ENCODE results near the gene DDHD1.
"Not testable (repeated sequence)": the region's sequence is repeated elsewhere in the genome, so short reads cannot be mapped to it uniquely, and the experiment has no call there.

DDHD1 gene

GRCh38 chr14:53152887-53153701 lies at the start of gene DDHD1:
TSS of gene DDHD1 (minus strand) at chr14:53153323. CDS start at chr14:53153098, 225 bp downstream.
- peak; percentile 90 for DNase-seq (ENCODE audit: low read depth)
- H3K9ac ChIP-seq (ENCODE audit: low read length): peak within 1 kb of the TSS; percentile 90

DNA sequence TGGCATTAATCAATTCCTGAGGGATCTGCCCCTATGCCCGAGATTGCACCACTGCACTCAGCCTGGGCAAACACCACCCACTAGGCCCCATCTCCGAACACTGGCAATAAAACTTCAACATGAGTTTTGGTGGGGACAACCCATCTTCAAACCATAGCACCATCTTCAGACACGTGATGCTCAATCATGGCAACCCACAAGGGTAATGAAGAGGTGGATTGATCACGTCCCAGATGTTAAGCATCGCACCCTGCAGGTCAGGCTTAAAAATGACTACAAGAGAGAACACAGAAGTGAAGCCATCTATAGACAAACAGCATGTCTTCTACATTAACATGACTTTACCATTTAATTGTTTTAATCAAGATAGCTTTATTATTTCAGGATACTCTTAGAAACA lies 42.8 kb upstream of the DDHD1 start:
- H3K36me3 ChIP-seq (ENCODE audit: control insufficient read depth, insufficient read depth, low read length, severe bottlenecking): no peaks in the 10 kb centered on the region

More at GRCh38 chr14:53152887-53153701, at the start of gene DDHD1:
- Histone ChIP-seq H3K9me3 (ENCODE audit: control insufficient read depth, low read length) (no peaks in the 10 kb centered on the region), H3K36me3 (ENCODE audit: control insufficient read depth, insufficient read depth, low read length, severe bottlenecking) (no peaks in the 10 kb centered on the region), H3K27me3 (replicated peaks; ENCODE audit: control insufficient read depth, insufficient read depth, low read length) (no peaks in the 10 kb centered on the region), H3K4me1 (ENCODE audit: control insufficient read depth, insufficient read depth, low read length) (peaks cover 21% of the 10 kb centered on the region), H3K4me3 (ENCODE audit: low read length) (peak within 1 kb of the TSS; percentile 91)

DNA sequence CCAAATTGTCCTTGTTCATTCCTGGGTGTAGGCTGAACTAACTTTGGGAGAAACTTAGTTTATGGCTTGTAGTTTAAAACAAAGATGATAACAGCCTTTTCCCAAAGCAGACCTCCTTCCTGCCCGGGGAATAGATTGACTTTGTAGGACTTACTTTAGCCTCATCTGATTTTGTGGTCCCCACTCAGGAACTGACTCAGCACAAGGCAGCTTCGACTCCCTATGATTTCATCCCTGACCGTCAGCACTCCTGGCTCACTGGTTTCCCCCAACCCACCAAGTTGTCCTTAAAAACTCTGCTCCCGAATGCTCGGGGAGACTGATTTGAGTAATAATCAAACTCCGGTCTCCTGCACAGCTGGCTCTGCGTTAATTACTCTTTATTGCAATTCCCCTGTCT lies 40.1 kb upstream of the DDHD1 start:
- no peaks in the 10 kb centered on the region for H3K36me3 ChIP-seq (ENCODE audit: control insufficient read depth, insufficient read depth, low read length, severe bottlenecking)

More for the DNA sequence above, 42.8 kb upstream of the DDHD1 start:
- Histone ChIP-seq H3K4me1 (ENCODE audit: control insufficient read depth, insufficient read depth, low read length) (peaks cover 9% of the 10 kb centered on the region), H3K9ac (ENCODE audit: low read length) (no peak overlapping the region), H3K4me3 (ENCODE audit: low read length) (no peak overlapping the region), H3K27me3 (replicated peaks; ENCODE audit: control insufficient read depth, insufficient read depth, low read length) (no peaks in the 10 kb centered on the region), H3K9me3 (ENCODE audit: control insufficient read depth, low read length) (no peaks in the 10 kb centered on the region)
- DNase-seq (ENCODE audit: low read depth): no peak

DNA sequence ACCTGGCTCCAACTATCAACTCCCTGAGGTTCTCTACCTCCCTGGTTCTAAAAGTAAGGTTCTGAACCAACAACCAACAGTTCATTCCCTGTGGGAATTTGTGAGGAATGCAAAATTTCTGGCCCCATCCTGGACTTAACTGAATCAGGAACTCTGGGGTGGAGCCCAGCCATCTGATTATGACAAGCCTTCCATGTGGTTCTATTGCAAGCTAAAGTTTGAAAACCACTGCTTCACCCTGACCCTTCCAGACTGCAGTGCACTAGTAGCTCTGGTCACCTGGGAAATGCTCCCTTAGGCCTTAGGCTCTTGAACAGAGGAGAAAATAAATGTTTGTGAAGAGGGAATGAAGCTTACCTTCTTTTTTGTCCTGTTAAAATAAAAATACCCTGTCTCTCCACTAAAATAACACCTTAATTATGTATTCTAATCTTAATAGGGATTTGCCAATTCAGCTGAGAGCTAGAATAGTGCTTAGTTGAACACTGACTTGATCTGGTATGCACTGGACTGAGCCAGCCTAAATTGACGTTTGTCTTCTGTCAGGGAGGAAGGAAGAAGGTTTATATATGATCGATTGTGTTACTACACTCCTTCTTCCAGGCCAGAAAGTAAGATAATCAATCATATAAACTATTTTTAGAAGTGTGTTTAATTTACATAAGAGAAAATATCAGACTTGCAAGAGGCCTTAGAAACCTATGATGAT lies 39.1 kb upstream of the DDHD1 start:
- Histone ChIP-seq H3K4me3 (ENCODE audit: low read length) (no peak overlapping the region), H3K36me3 (ENCODE audit: control insufficient read depth, insufficient read depth, low read length, severe bottlenecking) (no peaks in the 10 kb centered on the region), H3K9ac (ENCODE audit: low read length) (no peak overlapping the region), H3K4me1 (ENCODE audit: control insufficient read depth, insufficient read depth, low read length) (peaks cover 9% of the 10 kb centered on the region), H3K9me3 (ENCODE audit: control insufficient read depth, low read length) (no peaks in the 10 kb centered on the region), H3K27me3 (replicated peaks; ENCODE audit: control insufficient read depth, insufficient read depth, low read length) (no peaks in the 10 kb centered on the region)
- DNase-seq (ENCODE audit: low read depth): no peak

More for the DNA sequence above, 40.1 kb upstream of the DDHD1 start:
- no peak overlapping the region for H3K9ac ChIP-seq (ENCODE audit: low read length)
- H3K27me3 ChIP-seq (replicated peaks; ENCODE audit: control insufficient read depth, insufficient read depth, low read length): no peaks in the 10 kb centered on the region
- peaks cover 9% of the 10 kb centered on the region for H3K4me1 ChIP-seq (ENCODE audit: control insufficient read depth, insufficient read depth, low read length)
- no peak for DNase-seq (ENCODE audit: low read depth)
- no peaks in the 10 kb centered on the region for H3K9me3 ChIP-seq (ENCODE audit: control insufficient read depth, low read length)
- no peak overlapping the region for H3K4me3 ChIP-seq (ENCODE audit: low read length)

DNA sequence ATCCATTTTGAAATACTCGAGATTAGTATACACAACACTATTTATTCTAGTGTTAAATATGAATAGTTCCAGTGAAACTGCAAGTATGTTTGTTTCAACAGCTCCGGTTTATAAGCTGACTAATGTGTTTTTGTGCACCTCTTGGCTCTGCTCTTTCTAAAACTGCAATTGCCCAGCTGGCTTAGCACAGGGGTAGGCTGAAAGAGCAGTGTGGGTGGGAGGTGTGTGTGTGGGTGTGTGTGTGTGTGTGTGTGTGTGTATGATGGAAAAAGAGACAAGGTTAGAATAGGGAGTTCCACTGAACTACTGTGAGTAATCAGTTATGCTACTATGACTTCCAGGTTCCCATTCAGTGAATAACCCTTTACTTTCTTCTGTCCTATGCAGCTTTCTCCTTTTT lies 37.8 kb upstream of the DDHD1 start:
- H3K9ac ChIP-seq (ENCODE audit: low read length): no peak overlapping the region
- no peak for DNase-seq (ENCODE audit: low read depth)
- no peaks in the 10 kb centered on the region for H3K9me3 ChIP-seq (ENCODE audit: control insufficient read depth, low read length)
- H3K4me1 ChIP-seq (ENCODE audit: control insufficient read depth, insufficient read depth, low read length): peaks cover 9% of the 10 kb centered on the region
- H3K27me3 ChIP-seq (replicated peaks; ENCODE audit: control insufficient read depth, insufficient read depth, low read length): no peaks in the 10 kb centered on the region
- no peaks in the 10 kb centered on the region for H3K36me3 ChIP-seq (ENCODE audit: control insufficient read depth, insufficient read depth, low read length, severe bottlenecking)
- no peak overlapping the region for H3K4me3 ChIP-seq (ENCODE audit: low read length)

GRCh38 chr14:53187921-53188463 lies 34.9 kb upstream of the DDHD1 start:
- Histone ChIP-seq H3K9ac (ENCODE audit: low read length) (no peak overlapping the region), H3K27me3 (replicated peaks; ENCODE audit: control insufficient read depth, insufficient read depth, low read length) (no peaks in the 10 kb centered on the region), H3K4me1 (ENCODE audit: control insufficient read depth, insufficient read depth, low read length) (peaks cover 9% of the 10 kb centered on the region), H3K36me3 (ENCODE audit: control insufficient read depth, insufficient read depth, low read length, severe bottlenecking) (no peaks in the 10 kb centered on the region), H3K9me3 (ENCODE audit: control insufficient read depth, low read length) (no peaks in the 10 kb centered on the region), H3K4me3 (ENCODE audit: low read length) (no peak overlapping the region)
- DNase-seq (ENCODE audit: low read depth): no peak

- no peaks in the 10 kb centered on the region for H3K36me3 ChIP-seq (ENCODE audit: control insufficient read depth, insufficient read depth, low read length, severe bottlenecking)
Observed at GRCh38 chr14:53186532-53186931, 33.4 kb upstream of the DDHD1 start.

DNA sequence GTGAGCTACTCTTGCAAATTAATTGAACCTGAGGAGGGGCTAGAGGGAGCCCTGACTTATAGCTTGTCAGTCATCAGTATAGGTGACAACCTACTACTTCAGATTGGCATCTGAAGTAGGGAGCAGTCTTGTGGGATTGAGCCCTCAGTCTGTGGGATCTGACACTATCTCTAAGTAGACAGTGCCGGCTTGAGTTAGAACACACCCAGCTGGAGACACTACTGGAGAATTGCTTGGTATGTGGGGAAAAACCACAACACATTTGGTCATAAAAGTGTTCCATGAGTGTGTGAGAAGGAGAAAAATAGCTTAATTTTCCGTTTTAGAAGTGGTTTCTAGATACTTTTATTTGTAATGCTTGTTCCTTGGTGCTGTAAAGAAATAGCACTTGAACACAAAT lies 30.5 kb upstream of the DDHD1 start:
- H3K9me3 ChIP-seq (ENCODE audit: control insufficient read depth, low read length): no peaks in the 10 kb centered on the region
- H3K4me1 ChIP-seq (ENCODE audit: control insufficient read depth, insufficient read depth, low read length): no peaks in the 10 kb centered on the region
- no peaks in the 10 kb centered on the region for H3K36me3 ChIP-seq (ENCODE audit: control insufficient read depth, insufficient read depth, low read length, severe bottlenecking)
- peak; percentile 16 for DNase-seq (ENCODE audit: low read depth)
- no peaks in the 10 kb centered on the region for H3K27me3 ChIP-seq (replicated peaks; ENCODE audit: control insufficient read depth, insufficient read depth, low read length)
- H3K4me3 ChIP-seq (ENCODE audit: low read length): no peak overlapping the region
- H3K9ac ChIP-seq (ENCODE audit: low read length): no peak overlapping the region

More at GRCh38 chr14:53186532-53186931, 33.4 kb upstream of the DDHD1 start:
- Histone ChIP-seq H3K9ac (ENCODE audit: low read length) (no peak overlapping the region), H3K4me3 (ENCODE audit: low read length) (no peak overlapping the region), H3K4me1 (ENCODE audit: control insufficient read depth, insufficient read depth, low read length) (no peaks in the 10 kb centered on the region), H3K27me3 (replicated peaks; ENCODE audit: control insufficient read depth, insufficient read depth, low read length) (no peaks in the 10 kb centered on the region), H3K9me3 (ENCODE audit: control insufficient read depth, low read length) (no peaks in the 10 kb centered on the region)
- no peak for DNase-seq (ENCODE audit: low read depth)

DNA sequence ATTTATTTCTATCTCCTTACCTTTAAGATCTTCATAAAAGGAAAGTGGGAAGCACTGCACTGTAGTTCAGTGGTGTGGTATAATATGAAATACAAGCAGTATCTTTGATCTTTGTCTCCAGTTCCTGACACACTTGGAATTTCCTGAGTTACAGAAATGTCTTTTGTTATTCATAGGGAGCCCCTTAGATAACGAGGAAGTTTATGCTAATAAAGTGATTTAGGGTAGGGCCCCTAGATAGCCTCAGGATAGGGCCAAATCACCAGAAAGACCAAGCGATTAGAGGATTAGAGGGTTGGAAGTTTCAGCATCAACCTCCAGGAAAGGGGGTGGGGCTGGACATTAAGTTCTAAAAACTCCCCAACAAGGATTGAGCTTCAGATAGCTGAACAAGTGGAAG lies 29.9 kb upstream of the DDHD1 start:
- Histone ChIP-seq H3K27me3 (replicated peaks; ENCODE audit: control insufficient read depth, insufficient read depth, low read length) (no peaks in the 10 kb centered on the region), H3K36me3 (ENCODE audit: control insufficient read depth, insufficient read depth, low read length, severe bottlenecking) (no peaks in the 10 kb centered on the region), H3K9me3 (ENCODE audit: control insufficient read depth, low read length) (no peaks in the 10 kb centered on the region), H3K4me3 (ENCODE audit: low read length) (no peak overlapping the region), H3K9ac (ENCODE audit: low read length) (no peak overlapping the region), H3K4me1 (ENCODE audit: control insufficient read depth, insufficient read depth, low read length) (no peaks in the 10 kb centered on the region)
- no peak for DNase-seq (ENCODE audit: low read depth)

- H3K27me3 ChIP-seq (replicated peaks; ENCODE audit: control insufficient read depth, insufficient read depth, low read length); H3K36me3 ChIP-seq (ENCODE audit: control insufficient read depth, insufficient read depth, low read length, severe bottlenecking); DNase-seq (ENCODE audit: low read depth); H3K9ac ChIP-seq (ENCODE audit: low read length); H3K9me3 ChIP-seq (ENCODE audit: control insufficient read depth, low read length); H3K4me1 ChIP-seq (ENCODE audit: control insufficient read depth, insufficient read depth, low read length); H3K4me3 ChIP-seq (ENCODE audit: low read length): not testable (repeated sequence)
Observed at GRCh38 chr14:53181463-53182081, 28.4 kb upstream of the DDHD1 start.

Data from adipocyte (in vitro differentiated cells).